ENCODE data around the gene PHLDB3. TPM values are rescaled to one million over a fixed set of nuclear protein-coding genes. Genes with fewer than 3 reads are reported as not detected.

Gene PHLDB3
- total and polyA plus RNA-seq, 2 donors, result 10.7 to 12.4 TPM

- Histone ChIP-seq H3K4me3 (ENCODE audit: low read depth, low read length) (peak within 1 kb of the TSS; percentile 48), H3K36me3 (ENCODE audit: insufficient read depth) (no peaks in the 10 kb centered on the region), H3K4me1 (ENCODE audit: insufficient read depth) (no peaks in the 10 kb centered on the region), H3K27ac (ENCODE audit: low read depth) (peak within 1 kb of the TSS; percentile 11)
- 21% methylated on average over 24 of the region's 24 CpGs for WGBS
- no peak for DNase-seq (ENCODE audit: extremely low spot score)
Measured at GRCh38 chr19:43465468-43466120, 39.0 kb downstream of the PHLDB3 start, which contains the start of gene LYPD3. Gene LYPD3 (minus strand): TSS chr19:43465608. CDS start chr19:43465571, 37 bp downstream.

- peak overlapping the region; percentile 80 for H3K27ac ChIP-seq (ENCODE audit: low read depth)
- 10% methylated on average over 33 of the region's 33 CpGs for WGBS
- DNase-seq (ENCODE audit: extremely low spot score), result no peak
- H3K36me3 ChIP-seq (ENCODE audit: insufficient read depth), result no peaks in the 10 kb centered on the region
- no peaks in the 10 kb centered on the region for H3K4me1 ChIP-seq (ENCODE audit: insufficient read depth)
- peak overlapping the region; percentile 48 for H3K4me3 ChIP-seq (ENCODE audit: low read depth, low read length)
Measured at GRCh38 chr19:43464134-43464775, 40.3 kb downstream of the PHLDB3 start.

GRCh38 chr19:43463381-43464133 is 41.0 kb downstream of the PHLDB3 start:
- H3K4me1 ChIP-seq (ENCODE audit: insufficient read depth), result no peaks in the 10 kb centered on the region
- peak; percentile 86 for DNase-seq (ENCODE audit: extremely low spot score)
- under 1% methylated on average over 57 of the region's 57 CpGs for WGBS
- peak overlapping the region; percentile 48 for H3K4me3 ChIP-seq (ENCODE audit: low read depth, low read length)
- H3K27ac ChIP-seq (ENCODE audit: low read depth), result peak overlapping the region; percentile 80
- H3K36me3 ChIP-seq (ENCODE audit: insufficient read depth), result no peaks in the 10 kb centered on the region

- 9% methylated on average over 33 of the region's 33 CpGs for WGBS
- Histone ChIP-seq H3K36me3 (ENCODE audit: insufficient read depth) (no peaks in the 10 kb centered on the region), H3K4me1 (ENCODE audit: insufficient read depth) (no peaks in the 10 kb centered on the region), H3K4me3 (ENCODE audit: low read depth, low read length) (peak overlapping the region; percentile 48), H3K27ac (ENCODE audit: low read depth) (peak overlapping the region; percentile 11)
- no peak for DNase-seq (ENCODE audit: extremely low spot score)
Measured at GRCh38 chr19:43462785-43463380, 41.7 kb downstream of the PHLDB3 start.

GRCh38 chr19:43462383-43462782 is 42.2 kb downstream of the PHLDB3 start:
- Histone ChIP-seq H3K27ac (ENCODE audit: low read depth) (no peak overlapping the region), H3K4me1 (ENCODE audit: insufficient read depth) (no peaks in the 10 kb centered on the region), H3K36me3 (ENCODE audit: insufficient read depth) (no peaks in the 10 kb centered on the region), H3K4me3 (ENCODE audit: low read depth, low read length) (no peak overlapping the region)
- 89% methylated on average over 7 of the region's 7 CpGs for WGBS
- DNase-seq (ENCODE audit: extremely low spot score), result no peak

GRCh38 chr19:43461303-43461702 is 43.2 kb downstream of the PHLDB3 start:
- Histone ChIP-seq H3K4me3 (ENCODE audit: low read depth, low read length) (no peak overlapping the region), H3K36me3 (ENCODE audit: insufficient read depth) (no peaks in the 10 kb centered on the region), H3K4me1 (ENCODE audit: insufficient read depth) (no peaks in the 10 kb centered on the region), H3K27ac (ENCODE audit: low read depth) (no peak overlapping the region)
- WGBS, result 92% methylated on average over 12 of the region's 12 CpGs
- no peak for DNase-seq (ENCODE audit: extremely low spot score)

GRCh38 chr19:43460362-43461016 is 44.1 kb downstream of the PHLDB3 start:
- WGBS, result 59% methylated on average over 16 of the region's 16 CpGs
- no peak overlapping the region for H3K27ac ChIP-seq (ENCODE audit: low read depth)
- H3K4me3 ChIP-seq (ENCODE audit: low read depth, low read length), result no peak overlapping the region
- H3K4me1 ChIP-seq (ENCODE audit: insufficient read depth), result no peaks in the 10 kb centered on the region
- DNase-seq (ENCODE audit: extremely low spot score), result no peak
- no peaks in the 10 kb centered on the region for H3K36me3 ChIP-seq (ENCODE audit: insufficient read depth)

GRCh38 chr19:43457809-43458208 is 46.7 kb downstream of the PHLDB3 start:
- Histone ChIP-seq H3K4me3 (ENCODE audit: low read depth, low read length) (no peak overlapping the region), H3K36me3 (ENCODE audit: insufficient read depth) (no peaks in the 10 kb centered on the region), H3K4me1 (ENCODE audit: insufficient read depth) (no peaks in the 10 kb centered on the region), H3K27ac (ENCODE audit: low read depth) (no peak overlapping the region)
- no peak for DNase-seq (ENCODE audit: extremely low spot score)
- 74% methylated on average over 4 of the region's 4 CpGs for WGBS

GRCh38 chr19:43455321-43456113 is 49.0 kb downstream of the PHLDB3 start:
- H3K4me1 ChIP-seq (ENCODE audit: insufficient read depth), result no peaks in the 10 kb centered on the region
- no peak overlapping the region for H3K27ac ChIP-seq (ENCODE audit: low read depth)
- WGBS, result 39% methylated on average over 10 of the region's 10 CpGs
- no peak overlapping the region for H3K4me3 ChIP-seq (ENCODE audit: low read depth, low read length)
- DNase-seq (ENCODE audit: extremely low spot score), result no peak
- no peaks in the 10 kb centered on the region for H3K36me3 ChIP-seq (ENCODE audit: insufficient read depth)

GRCh38 chr19:43454031-43454430 is 50.5 kb downstream of the PHLDB3 start:
- no peaks in the 10 kb centered on the region for H3K36me3 ChIP-seq (ENCODE audit: insufficient read depth)
- H3K4me3 ChIP-seq (ENCODE audit: low read depth, low read length), result no peak overlapping the region
- DNase-seq (ENCODE audit: extremely low spot score), result no peak
- 76% methylated on average over 2 of the region's 2 CpGs for WGBS
- no peak overlapping the region for H3K27ac ChIP-seq (ENCODE audit: low read depth)
- no peaks in the 10 kb centered on the region for H3K4me1 ChIP-seq (ENCODE audit: insufficient read depth)

- 65% methylated on average over 3 of the region's 3 CpGs for WGBS
- Histone ChIP-seq H3K36me3 (ENCODE audit: insufficient read depth) (no peaks in the 10 kb centered on the region), H3K4me3 (ENCODE audit: low read depth, low read length) (no peak overlapping the region), H3K27ac (ENCODE audit: low read depth) (no peak overlapping the region), H3K4me1 (ENCODE audit: insufficient read depth) (no peaks in the 10 kb centered on the region)
- DNase-seq (ENCODE audit: extremely low spot score), result no peak
Measured at GRCh38 chr19:43452582-43452981, 52.0 kb downstream of the PHLDB3 start.

GRCh38 chr19:43450545-43450997 is 54.0 kb downstream of the PHLDB3 start:
- Histone ChIP-seq H3K27ac (ENCODE audit: low read depth) (no peak overlapping the region), H3K36me3 (ENCODE audit: insufficient read depth) (no peaks in the 10 kb centered on the region), H3K4me3 (ENCODE audit: low read depth, low read length) (no peak overlapping the region), H3K4me1 (ENCODE audit: insufficient read depth) (no peaks in the 10 kb centered on the region)
- no peak for DNase-seq (ENCODE audit: extremely low spot score)
- WGBS, result 77% methylated on average over 2 of the region's 2 CpGs
